Endothelial cell of umbilical vein (primary cell): Measurements from ENCODE around the gene TMCC2. TPM values are rescaled to one million over a fixed set of nuclear protein-coding genes. Genes with fewer than 3 reads are reported as not detected.

Source experiments
- BruUV-seq: library from RNA; stranded (reverse); fragments of 400-500 nt; replicated peaks from 2 replicates; lab custom pipeline; 2021; lab: Mats Ljungman, UMichigan
- CTCF ChIA-PET: fragments of 300-600, 350-600 bp; sonication (Branson Sonifier 250); formaldehyde crosslinking; loops from one replicate; lab custom pipeline; 2021; ENCODE audit warnings: antibody characterized with exemption, inconsistent platforms; lab: Charles Lee
- POLR2A ChIA-PET: fragments of 300-600, 350-600 bp; sonication (Branson Sonifier 250); formaldehyde crosslinking; loops from one replicate; lab custom pipeline; 2021; ENCODE audit warnings: antibody characterized with exemption, inconsistent platforms; lab: Charles Lee
- DNase-seq: peaks from one replicate; pipeline ENCODE4 v3.0.0-alpha.2; 2011; ENCODE audit warnings: low read depth, low spot score
- FAIRE-seq: peaks from 2 replicates; lab custom pipeline; 2011; peaks lifted over from hg19 to GRCh38; lab: Jason Lieb, UNC
- H2AFZ ChIP-seq: 2 replicates; pipeline ENCODE4 v1.6.0; 2012; ENCODE audit warnings: low read depth, low read length, control low read depth, inconsistent platforms
- H3K27ac ChIP-seq: 2 replicates; pipeline ENCODE4 v1.5.1; 2011; ENCODE audit warnings: low read depth, mild to moderate bottlenecking, control low read depth, low read length, moderate library complexity; ENCODE audit not compliant: insufficient read depth
- H3K27me3 ChIP-seq, 2 experiments: 2 replicates each; pipeline versions ENCODE4 v1.6.0 to v1.6.1; 2011; ENCODE audit warnings: low read length in 2 of 2, mixed read lengths in 1 of 2; ENCODE audit not compliant: control insufficient read depth in 2 of 2, insufficient read depth in 2 of 2
- H3K36me3 ChIP-seq, 2 experiments: 2 replicates in 1 of 2; 3 replicates in 1 of 2; pipeline ENCODE4 v1.5.1; 2011; ENCODE audit warnings: low read length in 2 of 2, mild to moderate bottlenecking in 1 of 2, moderate library complexity in 1 of 2; ENCODE audit not compliant: control insufficient read depth in 2 of 2, insufficient read depth in 2 of 2; ENCODE audit errors: extremely low read depth in 1 of 2
- H3K4me1 ChIP-seq: 3 replicates; pipeline ENCODE4 v1.5.1; 2011; ENCODE audit warnings: mild to moderate bottlenecking, low read length; ENCODE audit not compliant: control insufficient read depth, insufficient read depth; ENCODE audit errors: extremely low read depth
- H3K4me2 ChIP-seq: 2 replicates; pipeline ENCODE4 v1.6.1; 2011; ENCODE audit warnings: low read length, control low read depth, mixed read lengths; ENCODE audit not compliant: insufficient read depth
- H3K4me3 ChIP-seq, 3 experiments: fragments of 200-600 bp in 1 of 3; sonication (generic), shearing (Covaris generic) in 1 of 3; replicated peaks in 1 of 3; 2 replicates each; pipeline ENCODE4 v1.5.1; 2011 to 2016; ENCODE audit warnings: control low read depth in 3 of 3, low read length in 3 of 3, mild to moderate bottlenecking in 2 of 3, inconsistent platforms in 1 of 3, low read depth in 1 of 3, moderate library complexity in 1 of 3; ENCODE audit not compliant: insufficient read depth in 1 of 3
- H3K79me2 ChIP-seq: 2 replicates; pipeline ENCODE4 v1.6.0; 2012; ENCODE audit warnings: low read length, inconsistent platforms; ENCODE audit not compliant: control insufficient read depth, insufficient read depth
- H3K9ac ChIP-seq: replicated peaks from 2 replicates; pipeline ENCODE3; 2011; ENCODE audit warnings: low read length, control low read depth; ENCODE audit not compliant: insufficient read depth; ENCODE audit errors: extremely low read depth
- H3K9me1 ChIP-seq: replicated peaks from 3 replicates; pipeline ENCODE4 v1.6.0; 2011; ENCODE audit warnings: mild to moderate bottlenecking, low read length; ENCODE audit not compliant: control insufficient read depth, insufficient read depth; ENCODE audit errors: extremely low read depth
- H3K9me3 ChIP-seq: replicated peaks from 2 replicates; pipeline ENCODE4 v1.5.1; 2012; ENCODE audit warnings: low read length, inconsistent platforms; ENCODE audit not compliant: control insufficient read depth, insufficient read depth
- H4K20me1 ChIP-seq: replicated peaks from 2 replicates; pipeline ENCODE3; 2011; ENCODE audit warnings: mild to moderate bottlenecking, low read length; ENCODE audit not compliant: control insufficient read depth, insufficient read depth; ENCODE audit errors: extremely low read depth
- EZH2 ChIP-seq: IDR thresholded peaks from 2 replicates; pipeline ENCODE4 v1.6.1; 2012; ENCODE audit warnings: borderline replicate concordance, low read depth, mild to moderate bottlenecking, moderate library complexity, low read length, inconsistent platforms; ENCODE audit not compliant: severe bottlenecking
- FOS ChIP-seq: IDR thresholded peaks from 2 replicates; pipeline ENCODE4 v1.6.1; 2011; ENCODE audit warnings: mild to moderate bottlenecking, low read length, moderate library complexity, borderline replicate concordance; ENCODE audit not compliant: insufficient read depth
- GATA2 ChIP-seq: IDR thresholded peaks from 2 replicates; pipeline ENCODE4 v1.7.0; 2011; ENCODE audit warnings: low read depth, mild to moderate bottlenecking, moderate library complexity, mixed read lengths, low read length; ENCODE audit not compliant: insufficient read length, insufficient read depth
- JUN ChIP-seq: IDR thresholded peaks from 2 replicates; pipeline ENCODE4 v1.6.1; 2011; ENCODE audit warnings: borderline replicate concordance, low read depth; ENCODE audit not compliant: insufficient read length, insufficient read depth
- MAX ChIP-seq: IDR thresholded peaks from 2 replicates; pipeline ENCODE4 v1.6.1; 2011; ENCODE audit not compliant: insufficient read depth, insufficient read length
- MYC ChIP-seq: IDR thresholded peaks from one replicate; pipeline ENCODE4 v1.6.1; 2011; ENCODE audit warnings: mild to moderate bottlenecking, low read depth, low read length
- POLR2A ChIP-seq: IDR thresholded peaks from 2 replicates; pipeline ENCODE4 v1.6.1; 2012; ENCODE audit warnings: low read depth, mild to moderate bottlenecking, control low read depth, low read length
- POLR2AphosphoS5 ChIP-seq: IDR thresholded peaks from 2 replicates; pipeline ENCODE4 v1.6.1; 2012; ENCODE audit warnings: low read depth, mild to moderate bottlenecking, control low read depth, low read length, moderate library complexity; ENCODE audit not compliant: insufficient read depth
- dilution Hi-C: fragments of 300-500 bp; cut with MboI; formaldehyde crosslinking; loops from one replicate; pipeline ENCODE4 v1.15.0; 2019; ENCODE audit warnings: low sequenced_read_pairs; ENCODE audit not compliant: extremely low pct_ligation_motif_present
- intact Hi-C: fragments of 100-400 bp; cut with micrococcal nuclease; formaldehyde crosslinking; loops from one replicate; pipeline ENCODE4 v1.10.0; 2022
- polyA plus RNA-seq, 4 experiments: library from polyadenylated mRNA; depleted of rRNA in 3 of 4; stranded (reverse) in 3 of 4; unstranded in 1 of 4; fragments of >200 nt; gene quantifications; 2 replicates each; pipeline versions ENCODE4 v1.2.1 to v1.2.3, GENCODE V29; 2011 to 2012; ENCODE audit warnings: missing spikeins in 1 of 4
- total RNA-seq: library from RNA; stranded (reverse); gene quantifications from 2 replicates; pipeline ENCODE4 v1.2.3, GENCODE V29; 2021
- TF ChIP-seq, protein P1 (sequence below), 2 donors: IDR thresholded peaks; 1 replicate in 1 of 2; 2 replicates in 1 of 2; pipeline ENCODE4 v1.5.1; 2011; ENCODE audit warnings: low read length in 2 of 2, mild to moderate bottlenecking in 2 of 2, moderate library complexity in 2 of 2, control low read depth in 1 of 2, inconsistent platforms in 1 of 2, low read depth in 1 of 2; ENCODE audit not compliant: insufficient read depth in 1 of 2; ENCODE audit errors: extremely low read depth in 1 of 2

Gene TMCC2
- total and polyA plus RNA-seq, 2 donors (not counting 3 experiments of a cell fraction or from before 2014, with no cell fraction given), result 2.0 to 2.1 TPM

- H3K4me3 ChIP-seq, result no peak overlapping the region
- TF ChIP-seq, protein P1, sequence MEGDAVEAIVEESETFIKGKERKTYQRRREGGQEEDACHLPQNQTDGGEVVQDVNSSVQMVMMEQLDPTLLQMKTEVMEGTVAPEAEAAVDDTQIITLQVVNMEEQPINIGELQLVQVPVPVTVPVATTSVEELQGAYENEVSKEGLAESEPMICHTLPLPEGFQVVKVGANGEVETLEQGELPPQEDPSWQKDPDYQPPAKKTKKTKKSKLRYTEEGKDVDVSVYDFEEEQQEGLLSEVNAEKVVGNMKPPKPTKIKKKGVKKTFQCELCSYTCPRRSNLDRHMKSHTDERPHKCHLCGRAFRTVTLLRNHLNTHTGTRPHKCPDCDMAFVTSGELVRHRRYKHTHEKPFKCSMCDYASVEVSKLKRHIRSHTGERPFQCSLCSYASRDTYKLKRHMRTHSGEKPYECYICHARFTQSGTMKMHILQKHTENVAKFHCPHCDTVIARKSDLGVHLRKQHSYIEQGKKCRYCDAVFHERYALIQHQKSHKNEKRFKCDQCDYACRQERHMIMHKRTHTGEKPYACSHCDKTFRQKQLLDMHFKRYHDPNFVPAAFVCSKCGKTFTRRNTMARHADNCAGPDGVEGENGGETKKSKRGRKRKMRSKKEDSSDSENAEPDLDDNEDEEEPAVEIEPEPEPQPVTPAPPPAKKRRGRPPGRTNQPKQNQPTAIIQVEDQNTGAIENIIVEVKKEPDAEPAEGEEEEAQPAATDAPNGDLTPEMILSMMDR (IDR thresholded peaks at IDR 0.05; ENCODE audit: extremely low read depth in 1 of 2, insufficient read depth in 1 of 2, low read depth in 1 of 2, low read length in 2 of 2), result no peak
- no peak for TF ChIP-seq GATA2
- no peak for TF ChIP-seq MYC
- TF ChIP-seq JUN, result no peak
- TF ChIP-seq EZH2, result no peak
- TF ChIP-seq POLR2A, result no peak
- no peak for TF ChIP-seq MAX
- TF ChIP-seq FOS, result no peak
- no peak for TF ChIP-seq POLR2AphosphoS5
- no peak overlapping the region for H2AFZ ChIP-seq
- H3K4me1 ChIP-seq, result peaks cover 8% of the 10 kb centered on the region
- no peaks in the 10 kb centered on the region for H3K9me3 ChIP-seq
- no peak for DNase-seq
- ChIA-PET POLR2A (no interaction called here), CTCF (no interaction called here)
- H3K36me3 ChIP-seq, result peaks cover 3% of the 10 kb centered on the region in 2 experiments
- FAIRE-seq, result no peak
- no TSS peak for BruUV-seq
- intact Hi-C loops, result no loop called here
- no peak overlapping the region for H3K27ac ChIP-seq
- dilution Hi-C loops, result no loop called here
- H3K27me3 ChIP-seq, result no peaks in the 10 kb centered on the region
- no peak overlapping the region for H3K9ac ChIP-seq
- no peaks in the 10 kb centered on the region for H4K20me1 ChIP-seq
- no peak overlapping the region for H3K4me2 ChIP-seq
- no peaks in the 10 kb centered on the region for H3K9me1 ChIP-seq
- no peaks in the 10 kb centered on the region for H3K79me2 ChIP-seq
These were observed 44.8 kb upstream of the TMCC2 start for GRCh38 chr1:205182930-205183329.
